ENCODE data around the gene HSPG2. TPM values are rescaled to one million over a fixed set of nuclear protein-coding genes. Genes with fewer than 3 reads are reported as not detected.

HSPG2 gene
- total RNA-seq, 1 experiment from 2014 or later: 35.1 TPM

GRCh38 chr1:21811875-21812305 lies 125.2 kb downstream of the HSPG2 start, which contains the start of gene LDLRAD2:
TSS of gene LDLRAD2 (plus strand) at chr1:21812265. CDS start at chr1:21812452, 187 bp downstream.
- Histone ChIP-seq H3K9me3 (ENCODE audit: low read length) (no peaks in the 10 kb centered on the region), H4K20me1 (ENCODE audit: low read length) (no peaks in the 10 kb centered on the region), H2AFZ (ENCODE audit: low read length) (no peak within 1 kb of the TSS), H3K27me3 (ENCODE audit: low read length) (no peaks in the 10 kb centered on the region), H3K4me3 (ENCODE audit: low read length) (no peak within 1 kb of the TSS), H3K27ac (ENCODE audit: low read length) (no peak within 1 kb of the TSS), H3K9ac (ENCODE audit: low read length) (no peak within 1 kb of the TSS), H3K9me2 (replicated peaks; ENCODE audit: low read length) (no peaks in the 10 kb centered on the region), H3F3A (ENCODE audit: low read length, unreplicated experiment) (no peaks in the 10 kb centered on the region), H3K36me3 (ENCODE audit: low read depth, low read length) (no peaks in the 10 kb centered on the region), H3K4me2 (ENCODE audit: low read length) (no peak within 1 kb of the TSS), H3K4me1 (ENCODE audit: insufficient read depth, low read length) (peaks cover 7% of the 10 kb centered on the region), H3K79me2 (ENCODE audit: low read length) (no peaks in the 10 kb centered on the region)
- DNase-seq (no peak), ATAC-seq (no peak)
- no TSS peak for BruUV-seq (replicated peaks)
- intact Hi-C loops (cut with micrococcal nuclease): no loop called here
- TF ChIP-seq EZH2 (IDR thresholded peaks at IDR 0.05; ENCODE audit: low read length, unreplicated experiment) (no peak), EZH2phosphoT487 (IDR thresholded peaks at IDR 0.05; ENCODE audit: borderline replicate concordance, low read length) (no peak), CTCF (conservative IDR thresholded peaks at IDR 0.05; ENCODE audit: low read depth, low read length) (no peak)
- ChIA-PET POLR2A (ENCODE audit: unreplicated experiment) (no interaction called here), CTCF (no interaction called here)

- no peaks in the 10 kb centered on the region for H3K9me2 ChIP-seq (replicated peaks; ENCODE audit: low read length)
- CTCF ChIA-PET: no interaction called here
- no peak overlapping the region for H3K27ac ChIP-seq (ENCODE audit: low read length)
- no peaks in the 10 kb centered on the region for H3K36me3 ChIP-seq (ENCODE audit: low read depth, low read length)
- ATAC-seq: no peak
- no TSS peak for BruUV-seq (replicated peaks)
- H4K20me1 ChIP-seq (ENCODE audit: low read length): no peaks in the 10 kb centered on the region
- no peak for TF ChIP-seq EZH2phosphoT487 (IDR thresholded peaks at IDR 0.05; ENCODE audit: borderline replicate concordance, low read length)
- TF ChIP-seq CTCF (conservative IDR thresholded peaks at IDR 0.05; ENCODE audit: low read depth, low read length): no peak
- TF ChIP-seq EZH2 (IDR thresholded peaks at IDR 0.05; ENCODE audit: low read length, unreplicated experiment): no peak
- H3K4me3 ChIP-seq (ENCODE audit: low read length): no peak overlapping the region
- peaks cover 8% of the 10 kb centered on the region; the same call in 1 of the 2 replicates for H3K4me1 ChIP-seq (ENCODE audit: insufficient read depth, low read length)
- no peak overlapping the region for H2AFZ ChIP-seq (ENCODE audit: low read length)
- H3K9ac ChIP-seq (ENCODE audit: low read length): no peak overlapping the region
- no peak for DNase-seq
- no peak overlapping the region for H3K4me2 ChIP-seq (ENCODE audit: low read length)
- H3K27me3 ChIP-seq (ENCODE audit: low read length): no peaks in the 10 kb centered on the region
- no peaks in the 10 kb centered on the region for H3K9me3 ChIP-seq (ENCODE audit: low read length)
- H3K79me2 ChIP-seq (ENCODE audit: low read length): no peaks in the 10 kb centered on the region
- intact Hi-C loops (cut with micrococcal nuclease): no loop called here
- no peaks in the 10 kb centered on the region for H3F3A ChIP-seq (ENCODE audit: low read length, unreplicated experiment)
- POLR2A ChIA-PET (ENCODE audit: unreplicated experiment): no interaction called here
These were observed 132.6 kb downstream of the HSPG2 start for GRCh38 chr1:21804536-21804935.

- Histone ChIP-seq H3F3A (ENCODE audit: low read length, unreplicated experiment) (no peaks in the 10 kb centered on the region), H3K9me3 (ENCODE audit: low read length) (no peaks in the 10 kb centered on the region), H3K4me2 (ENCODE audit: low read length) (no peak overlapping the region), H2AFZ (ENCODE audit: low read length) (no peak overlapping the region), H3K9ac (ENCODE audit: low read length) (no peak overlapping the region), H3K36me3 (ENCODE audit: low read depth, low read length) (no peaks in the 10 kb centered on the region), H3K79me2 (ENCODE audit: low read length) (no peaks in the 10 kb centered on the region), H3K4me3 (ENCODE audit: low read length) (no peak overlapping the region), H3K4me1 (ENCODE audit: insufficient read depth, low read length) (peaks cover 8% of the 10 kb centered on the region; the same call in 1 of the 2 replicates), H3K9me2 (replicated peaks; ENCODE audit: low read length) (no peaks in the 10 kb centered on the region), H3K27me3 (ENCODE audit: low read length) (no peaks in the 10 kb centered on the region), H3K27ac (ENCODE audit: low read length) (peak overlapping the region; percentile 53), H4K20me1 (ENCODE audit: low read length) (no peaks in the 10 kb centered on the region)
- ChIA-PET POLR2A (ENCODE audit: unreplicated experiment) (interaction anchor here (0.6 kb wide), 1 partner anchor 11 kb away, joined by 5 read pairs; no protein-coding TSS in a partner anchor), CTCF (no interaction called here)
- BruUV-seq (replicated peaks): no TSS peak
- DNase-seq (peak; percentile 92), ATAC-seq (peak; percentile 97)
- intact Hi-C loops (cut with micrococcal nuclease): no loop called here
- TF ChIP-seq CTCF (conservative IDR thresholded peaks at IDR 0.05; ENCODE audit: low read depth, low read length): no peak
- TF ChIP-seq EZH2 (IDR thresholded peaks at IDR 0.05; ENCODE audit: low read length, unreplicated experiment): no peak
- no peak for TF ChIP-seq EZH2phosphoT487 (IDR thresholded peaks at IDR 0.05; ENCODE audit: borderline replicate concordance, low read length)
These were observed 136.0 kb downstream of the HSPG2 start for GRCh38 chr1:21801100-21801499.

All from PC-3 (cell line).